SK-N-SH (cell line): Measurements from ENCODE around the gene SMARCD3. TPM values are rescaled to one million over a fixed set of nuclear protein-coding genes. Genes with fewer than 3 reads are reported as not detected.

Source experiments
- CTCF ChIA-PET: fragments of 300-600, 350-600 bp; formaldehyde crosslinking; extraction: SDS; loops from one replicate; lab custom pipeline; 2021; lab: Yijun Ruan, JAX
- POLR2A ChIA-PET: fragments of 350-600 bp; sonication (Branson Sonifier 250); formaldehyde crosslinking; extraction: SDS; loops from one replicate; lab custom pipeline; 2020; ENCODE audit warnings: antibody characterized with exemption, inconsistent platforms; lab: Yijun Ruan, JAX
- DNase-seq: peaks from one replicate; pipeline ENCODE4 v3.0.0; 2012
- H2AFZ ChIP-seq: fragments of 200-600 bp; sonication (generic); 2 replicates; pipeline ENCODE4 v1.8.1; 2016; ENCODE audit warnings: antibody characterized with exemption, mild to moderate bottlenecking, low read depth
- H3F3A ChIP-seq: fragments of 200-600 bp; sonication (generic); replicated peaks from 2 replicates; pipeline ENCODE3; 2016; ENCODE audit warnings: antibody characterized with exemption, mild to moderate bottlenecking; ENCODE audit not compliant: insufficient read depth
- H3K27ac ChIP-seq, 2 experiments: fragments of 200-500 bp in 1 of 2; fragments of 200-600 bp in 1 of 2; sonication (Bioruptor generic) in 1 of 2; sonication (generic), shearing (Covaris generic) in 1 of 2; 2 replicates each; pipeline versions ENCODE4 v1.5.1 to v1.6.1; 2014 to 2016; ENCODE audit warnings: low read depth in 2 of 2, inconsistent platforms in 1 of 2, low read length in 1 of 2, mild to moderate bottlenecking in 1 of 2, mixed read lengths in 1 of 2
- H3K27me3 ChIP-seq: fragments of 200-600 bp; sonication (generic), shearing (Covaris generic); 2 replicates; pipeline ENCODE4 v1.6.1; 2016; ENCODE audit warnings: mixed run types; ENCODE audit not compliant: insufficient read depth
- H3K36me3 ChIP-seq, 2 experiments: fragments of 200-500 bp in 1 of 2; fragments of 200-600 bp in 1 of 2; sonication (Bioruptor generic) in 1 of 2; sonication (generic) in 1 of 2; replicated peaks in 1 of 2; 2 replicates each; pipeline versions ENCODE3 to v1.5.1; 2014 to 2016; ENCODE audit warnings: low read length in 1 of 2, mild to moderate bottlenecking in 1 of 2; ENCODE audit not compliant: insufficient read depth in 2 of 2, control insufficient read depth in 1 of 2
- H3K4me1 ChIP-seq, 2 experiments: fragments of 200-500 bp in 1 of 2; fragments of 200-600 bp in 1 of 2; sonication (Bioruptor generic) in 1 of 2; sonication (generic), shearing (Covaris generic) in 1 of 2; 2 replicates each; pipeline versions ENCODE4 v1.5.1 to v1.6.1; 2014 to 2016; ENCODE audit warnings: low read depth in 1 of 2, low read length in 1 of 2, mixed run types in 1 of 2; ENCODE audit not compliant: insufficient read depth in 2 of 2, control insufficient read depth in 1 of 2
- H3K4me2 ChIP-seq: fragments of 200-600 bp; sonication (generic), shearing (Covaris generic); 2 replicates; pipeline ENCODE4 v1.6.1; 2017; ENCODE audit warnings: mixed run types
- H3K4me3 ChIP-seq, 2 experiments: fragments of 200-500 bp in 1 of 2; fragments of 200-600 bp in 1 of 2; sonication (Bioruptor generic) in 1 of 2; sonication (generic), shearing (Covaris generic) in 1 of 2; 2 replicates each; pipeline versions ENCODE4 v1.5.1 to v1.8.1; 2014 to 2016; ENCODE audit warnings: low read depth in 2 of 2, inconsistent platforms in 1 of 2, low read length in 1 of 2, mild to moderate bottlenecking in 1 of 2, mixed read lengths in 1 of 2, moderate library complexity in 1 of 2
- H3K79me2 ChIP-seq: fragments of 200-600 bp; sonication (generic); 2 replicates; pipeline ENCODE4 v1.8.1; 2017; ENCODE audit warnings: mild to moderate bottlenecking; ENCODE audit not compliant: insufficient read depth
- H3K9ac ChIP-seq: fragments of 200-600 bp; sonication (generic); 2 replicates; pipeline ENCODE4 v1.6.1; 2017; ENCODE audit warnings: mixed run types
- H3K9me2 ChIP-seq: fragments of 200-600 bp; sonication (generic); 2 replicates; pipeline ENCODE4 v1.6.1; 2017; ENCODE audit warnings: mixed run types
- H3K9me3 ChIP-seq: fragments of 200-600 bp; sonication (generic); 2 replicates; pipeline ENCODE4 v1.6.1; 2017; ENCODE audit warnings: mixed run types, mild to moderate bottlenecking, moderate library complexity
- H4K20me1 ChIP-seq: fragments of 200-600 bp; sonication (generic); 2 replicates; pipeline ENCODE4 v1.6.1; 2017; ENCODE audit warnings: mild to moderate bottlenecking, mixed run types; ENCODE audit not compliant: insufficient read depth
- CHD2 ChIP-seq: fragments of 150-350 bp; IDR thresholded peaks from 2 replicates; pipeline ENCODE4 v1.6.1; 2018; ENCODE audit warnings: low read length; ENCODE audit not compliant: partially characterized antibody
- IRF3 ChIP-seq: fragments of 150-350 bp; IDR thresholded peaks from 2 replicates; pipeline ENCODE4 v1.6.1; 2016; ENCODE audit warnings: mild to moderate bottlenecking, low read depth, low read length
- MAX ChIP-seq: IDR thresholded peaks from 2 replicates; pipeline ENCODE4 v1.4.0; 2012; ENCODE audit warnings: low read depth
- MXI1 ChIP-seq: IDR thresholded peaks from 2 replicates; pipeline ENCODE4 v1.6.1; 2012; ENCODE audit warnings: mild to moderate bottlenecking, low read depth, low read length, improper control_type of control experiment
- NRF1 ChIP-seq: IDR thresholded peaks from 2 replicates; pipeline ENCODE4 v1.6.1; 2012; ENCODE audit warnings: low read depth, mild to moderate bottlenecking, low read length
- POLR2AphosphoS5 ChIP-seq: IDR thresholded peaks from 2 replicates; pipeline ENCODE4 v1.6.1; 2012; ENCODE audit warnings: low read depth, low read length
- TAF1 ChIP-seq: IDR thresholded peaks from 2 replicates; pipeline ENCODE4 v1.6.1; 2012; ENCODE audit warnings: low read depth, mild to moderate bottlenecking, low read length, moderate library complexity, borderline replicate concordance
- TEAD4 ChIP-seq: IDR thresholded peaks from 2 replicates; pipeline ENCODE4 v1.4.0; 2012; ENCODE audit warnings: mild to moderate bottlenecking, borderline replicate concordance; ENCODE audit not compliant: insufficient read depth
- USF2 ChIP-seq: fragments of 150-350 bp; IDR thresholded peaks from 2 replicates; pipeline ENCODE4 v1.6.1; 2017; ENCODE audit warnings: antibody characterized with exemption, low read length, low read depth, borderline replicate concordance
- ZBTB33 ChIP-seq: IDR thresholded peaks from 2 replicates; pipeline ENCODE4 v1.4.0; 2012; ENCODE audit warnings: low read depth, borderline replicate concordance
- WGBS: methylation state at CpG from one replicate; pipeline ENCODE4 v1.1.6; 2017; ENCODE audit warnings: low lambda C conversion rate; 5-methylcytosine and 5-hydroxymethylcytosine counted together
- polyA plus RNA-seq, 3 experiments: library from polyadenylated mRNA; depleted of rRNA; stranded (reverse); fragments of >200 nt; gene quantifications; 2 replicates each; pipeline ENCODE4 v1.2.3, GENCODE V29; 2012
- TF ChIP-seq, protein P1 (sequence below): IDR thresholded peaks from 2 replicates; pipeline ENCODE4 v1.6.1; 2012; ENCODE audit warnings: mild to moderate bottlenecking, low read depth, low read length, moderate library complexity

Gene SMARCD3
- polyA plus RNA-seq, 1 of the 3 experiments (the other 2 are of a cell fraction) = 62.8 TPM

- TF ChIP-seq TAF1 (no peak), TEAD4 (no peak)
Measured at GRCh38 chr7:151277631-151278030, 29.1 kb upstream of the SMARCD3 start (continued).

GRCh38 chr7:151276666-151277590 lies 28.4 kb upstream of the SMARCD3 start:
- Histone ChIP-seq H2AFZ (peak overlapping the region; percentile 88), H3K4me3 (peak overlapping the region; percentile 55 to 59), H3K9me2 (no peaks in the 10 kb centered on the region), H3K27ac (peak overlapping the region in 1 of 2 experiments; percentile 35; a peak in 1 of 4 replicates), H3K27me3 (no peaks in the 10 kb centered on the region), H3K79me2 (no peaks in the 10 kb centered on the region), H3K4me2 (peak overlapping the region; percentile 75), H4K20me1 (no peaks in the 10 kb centered on the region), H3K4me1 (peaks cover 0 to 12% of the 10 kb centered on the region in 2 experiments; a peak in 1 of 4 replicates), H3K9me3 (no peaks in the 10 kb centered on the region), H3K36me3 (no peaks in the 10 kb centered on the region), H3F3A (no peaks in the 10 kb centered on the region), H3K9ac (peak overlapping the region; percentile 32; the same call in 1 of the 2 replicates)
- ChIA-PET CTCF (interaction anchor here (1.0 to 3.1 kb wide), 11 partner anchors 15 to 153 kb away, joined by 3 to 13 read pairs (median 4); no protein-coding TSS in a partner anchor), POLR2A (interaction anchor here (0.6 to 1.6 kb wide), 3 partner anchors 15 to 28 kb away, joined by 3 to 8 read pairs (median 6); no protein-coding TSS in a partner anchor)
- peak; percentile 92 for TF ChIP-seq IRF3
- no peak for TF ChIP-seq CHD2
- TF ChIP-seq, protein P1, sequence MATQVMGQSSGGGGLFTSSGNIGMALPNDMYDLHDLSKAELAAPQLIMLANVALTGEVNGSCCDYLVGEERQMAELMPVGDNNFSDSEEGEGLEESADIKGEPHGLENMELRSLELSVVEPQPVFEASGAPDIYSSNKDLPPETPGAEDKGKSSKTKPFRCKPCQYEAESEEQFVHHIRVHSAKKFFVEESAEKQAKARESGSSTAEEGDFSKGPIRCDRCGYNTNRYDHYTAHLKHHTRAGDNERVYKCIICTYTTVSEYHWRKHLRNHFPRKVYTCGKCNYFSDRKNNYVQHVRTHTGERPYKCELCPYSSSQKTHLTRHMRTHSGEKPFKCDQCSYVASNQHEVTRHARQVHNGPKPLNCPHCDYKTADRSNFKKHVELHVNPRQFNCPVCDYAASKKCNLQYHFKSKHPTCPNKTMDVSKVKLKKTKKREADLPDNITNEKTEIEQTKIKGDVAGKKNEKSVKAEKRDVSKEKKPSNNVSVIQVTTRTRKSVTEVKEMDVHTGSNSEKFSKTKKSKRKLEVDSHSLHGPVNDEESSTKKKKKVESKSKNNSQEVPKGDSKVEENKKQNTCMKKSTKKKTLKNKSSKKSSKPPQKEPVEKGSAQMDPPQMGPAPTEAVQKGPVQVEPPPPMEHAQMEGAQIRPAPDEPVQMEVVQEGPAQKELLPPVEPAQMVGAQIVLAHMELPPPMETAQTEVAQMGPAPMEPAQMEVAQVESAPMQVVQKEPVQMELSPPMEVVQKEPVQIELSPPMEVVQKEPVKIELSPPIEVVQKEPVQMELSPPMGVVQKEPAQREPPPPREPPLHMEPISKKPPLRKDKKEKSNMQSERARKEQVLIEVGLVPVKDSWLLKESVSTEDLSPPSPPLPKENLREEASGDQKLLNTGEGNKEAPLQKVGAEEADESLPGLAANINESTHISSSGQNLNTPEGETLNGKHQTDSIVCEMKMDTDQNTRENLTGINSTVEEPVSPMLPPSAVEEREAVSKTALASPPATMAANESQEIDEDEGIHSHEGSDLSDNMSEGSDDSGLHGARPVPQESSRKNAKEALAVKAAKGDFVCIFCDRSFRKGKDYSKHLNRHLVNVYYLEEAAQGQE = peak; percentile 41; the same call in 1 of the 2 replicates
- no peak for TF ChIP-seq ZBTB33
- peak; percentile 52 for TF ChIP-seq POLR2AphosphoS5
- peak; percentile 69; the same call in 1 of the 2 replicates for TF ChIP-seq MAX
- TF ChIP-seq NRF1 = peak; percentile 86
- no peak for TF ChIP-seq USF2
- no peak for TF ChIP-seq MXI1
- no peak for TF ChIP-seq TAF1
- 17% methylated on average over 46 of the region's 63 CpGs for WGBS
- peak; percentile 98 for DNase-seq
